WTC11 (cell line): Measurements from ENCODE around the gene CALML3. TPM values are rescaled to one million over a fixed set of nuclear protein-coding genes. Genes with fewer than 3 reads are reported as not detected.

Source experiments
- ATAC-seq: fragments of 200-7000 bp; cut with Tn5 transposase; 2 replicates; pipeline ENCODE4 v1.10.0; 2021; ENCODE audit warnings: mild to moderate bottlenecking, moderate library complexity
- CTCF ChIA-PET: fragments of 300-600 bp; sonication (Branson Sonifier 250); formaldehyde crosslinking; loops from one replicate; lab custom pipeline; 2021; ENCODE audit warnings: antibody characterized with exemption; lab: Charles Lee
- POLR2A ChIA-PET: fragments of 350-600 bp; sonication (Branson Sonifier 250); formaldehyde crosslinking; loops from one replicate; lab custom pipeline; 2021; ENCODE audit warnings: antibody characterized with exemption; lab: Charles Lee
- DNase-seq: peaks from one replicate; pipeline ENCODE4 v3.0.0; 2021; ENCODE audit warnings: low spot score
- H3K27ac Mint-ChIP-seq: 2 replicates; pipeline ENCODE4 v1.8.0; 2021; ENCODE audit warnings: mixed read lengths
- H3K27me3 Mint-ChIP-seq: 2 replicates; pipeline ENCODE4 v1.8.0; 2021; ENCODE audit warnings: low read depth, mild to moderate bottlenecking, moderate library complexity, mixed read lengths
- H3K36me3 Mint-ChIP-seq: 2 replicates; pipeline ENCODE4 v1.8.0; 2021; ENCODE audit warnings: mixed read lengths
- H3K4me1 Mint-ChIP-seq: 2 replicates; pipeline ENCODE4 v1.8.0; 2022; ENCODE audit warnings: mixed read lengths
- H3K4me3 Mint-ChIP-seq: 2 replicates; pipeline ENCODE4 v1.8.0; 2021; ENCODE audit warnings: mild to moderate bottlenecking, moderate library complexity, mixed read lengths
- H3K9me3 Mint-ChIP-seq: 2 replicates; pipeline ENCODE4 v1.8.0; 2021; ENCODE audit warnings: mixed read lengths
- EMX1 ChIP-seq: fragments of 250-450 bp; sonication (Bioruptor Pico); IDR thresholded peaks from 2 replicates; pipeline ENCODE4 v1.8.0; 2021; ENCODE audit warnings: mild to moderate bottlenecking
- ESRRA ChIP-seq: sonication (generic); formaldehyde crosslinking; IDR thresholded peaks from 2 replicates; pipeline ENCODE4 v1.8.1; 2022; ENCODE audit warnings: mild to moderate bottlenecking, missing genetic modification reagents, borderline replicate concordance
- ETV6 ChIP-seq: sonication (generic); formaldehyde crosslinking; IDR thresholded peaks from 2 replicates; pipeline ENCODE4 v1.8.1; 2022; ENCODE audit warnings: mild to moderate bottlenecking, missing genetic modification reagents
- HMGXB4 ChIP-seq: sonication (generic); formaldehyde crosslinking; IDR thresholded peaks from 2 replicates; pipeline ENCODE4 v1.8.1; 2023; ENCODE audit warnings: mild to moderate bottlenecking, moderate library complexity, missing genetic modification reagents
- IRF2 ChIP-seq: sonication (generic); formaldehyde crosslinking; IDR thresholded peaks from 2 replicates; pipeline ENCODE4 v1.8.0; 2022; ENCODE audit warnings: low read depth, missing genetic modification reagents, borderline replicate concordance
- KAT7 ChIP-seq: sonication (generic); formaldehyde crosslinking; IDR thresholded peaks from 2 replicates; pipeline ENCODE4 v1.8.1; 2023; ENCODE audit warnings: missing genetic modification reagents, mild to moderate bottlenecking, borderline replicate concordance
- MXD4 ChIP-seq: fragments of 250-450 bp; sonication (Bioruptor Pico); IDR thresholded peaks from 2 replicates; pipeline ENCODE4 v1.8.0; 2021; ENCODE audit warnings: mild to moderate bottlenecking, moderate library complexity, borderline replicate concordance
- MYBL2 ChIP-seq: sonication (generic); formaldehyde crosslinking; IDR thresholded peaks from 2 replicates; pipeline ENCODE4 v1.8.1; 2023; ENCODE audit warnings: mild to moderate bottlenecking, moderate library complexity, missing genetic modification reagents
- NFYB ChIP-seq: sonication (generic); formaldehyde crosslinking; conservative IDR thresholded peaks from 2 replicates; pipeline ENCODE4 v1.8.0; 2022; ENCODE audit warnings: low read depth, missing genetic modification reagents
- NR1H2 ChIP-seq: sonication (generic); formaldehyde crosslinking; IDR thresholded peaks from 2 replicates; pipeline ENCODE4 v1.9.0; 2021; ENCODE audit warnings: mild to moderate bottlenecking, moderate library complexity, missing genetic modification reagents
- RORB ChIP-seq: fragments of 250-450 bp; sonication (Bioruptor Pico); IDR thresholded peaks from 2 replicates; pipeline ENCODE4 v1.9.0; 2021; ENCODE audit warnings: mild to moderate bottlenecking
- SP1 ChIP-seq: sonication (generic); formaldehyde crosslinking; conservative IDR thresholded peaks from 2 replicates; pipeline ENCODE4 v1.8.1; 2022; ENCODE audit warnings: missing genetic modification reagents
- TCF7 ChIP-seq: sonication (generic); formaldehyde crosslinking; IDR thresholded peaks from 2 replicates; pipeline ENCODE4 v1.8.0; 2022; ENCODE audit warnings: mild to moderate bottlenecking, low read depth, missing genetic modification reagents, moderate library complexity
- TEAD4 ChIP-seq: sonication (generic); formaldehyde crosslinking; IDR thresholded peaks from 2 replicates; pipeline ENCODE4 v1.8.0; 2022; ENCODE audit warnings: mild to moderate bottlenecking, missing genetic modification reagents
- ZBTB43 ChIP-seq: sonication (generic); formaldehyde crosslinking; IDR thresholded peaks from 2 replicates; pipeline ENCODE4 v1.8.1; 2023; ENCODE audit warnings: mild to moderate bottlenecking, missing genetic modification reagents
- ZNF423 ChIP-seq: fragments of 250-450 bp; sonication (Bioruptor Pico); IDR thresholded peaks from 2 replicates; pipeline ENCODE4 v2.1.2; 2022; ENCODE audit warnings: mild to moderate bottlenecking, moderate library complexity
- total RNA-seq: library from RNA; stranded (reverse); gene quantifications from 3 replicates; pipeline ENCODE4 v1.2.3, GENCODE V29; 2021
- TF ChIP-seq, protein P1 (sequence below): sonication (generic); formaldehyde crosslinking; IDR thresholded peaks from 2 replicates; pipeline ENCODE4 v1.8.1; 2022; ENCODE audit warnings: mild to moderate bottlenecking, moderate library complexity, missing genetic modification reagents
- TF ChIP-seq, protein P2 (sequence below): fragments of 250-450 bp; sonication (Bioruptor Pico); IDR thresholded peaks from 2 replicates; pipeline ENCODE4 v1.9.0; 2021; ENCODE audit warnings: mild to moderate bottlenecking
- TF ChIP-seq, protein P3 (sequence below): sonication (generic); formaldehyde crosslinking; conservative IDR thresholded peaks from 2 replicates; pipeline ENCODE4 v1.8.1; 2023; ENCODE audit warnings: mild to moderate bottlenecking, low read depth, missing genetic modification reagents, moderate library complexity
- TF ChIP-seq, protein P4 (sequence below): sonication (generic); formaldehyde crosslinking; IDR thresholded peaks from 2 replicates; pipeline ENCODE4 v1.8.1; 2022; ENCODE audit warnings: low read depth, mild to moderate bottlenecking, moderate library complexity, missing genetic modification reagents, borderline replicate concordance

CALML3 gene
- total RNA-seq, 1 experiment from 2014 or later, result not detected

DNA sequence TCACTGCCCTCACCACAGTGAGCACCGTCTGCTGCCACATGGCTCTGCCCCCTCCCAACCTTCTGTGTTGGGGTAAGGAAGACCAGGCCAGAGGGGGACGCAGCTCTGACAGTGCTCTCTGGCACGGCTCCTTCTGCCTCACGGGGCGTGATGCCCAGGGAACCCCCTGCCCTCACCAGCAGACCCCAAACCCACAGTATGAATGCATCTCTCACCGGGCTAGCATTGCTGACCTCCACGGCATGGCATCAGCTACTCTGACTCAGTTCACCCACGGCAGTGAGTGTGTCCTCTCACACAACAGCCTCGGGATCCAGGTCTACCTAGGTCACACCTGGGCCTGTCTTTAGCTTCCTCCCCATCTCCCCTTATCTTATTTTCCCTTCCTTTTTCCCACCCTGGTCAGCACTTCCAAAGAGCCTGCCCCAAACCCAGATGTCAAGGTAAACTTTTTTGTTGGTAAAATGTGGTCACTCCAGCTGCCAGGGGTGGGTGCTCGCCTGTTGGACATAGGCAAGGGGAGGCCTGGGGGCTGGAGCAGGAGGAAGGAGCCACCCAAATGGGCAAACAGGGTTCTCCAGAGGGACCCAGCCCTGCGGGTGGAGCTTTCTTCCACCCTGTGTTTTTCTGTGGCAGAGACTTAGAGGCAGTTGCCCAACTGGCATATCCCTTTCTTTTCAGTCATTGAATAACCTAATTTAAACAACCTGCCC lies 4.4 kb downstream of the CALML3 start:
- Mint-ChIP-seq H3K4me1 (peaks cover 15% of the 10 kb centered on the region), H3K27ac (no peak overlapping the region), H3K9me3 (peaks cover 9% of the 10 kb centered on the region), H3K27me3 (no peaks in the 10 kb centered on the region; the same call in 1 of the 2 replicates), H3K36me3 (no peaks in the 10 kb centered on the region), H3K4me3 (no peak overlapping the region)
- TF ChIP-seq ZNF423, result no peak
- no peak for TF ChIP-seq NR1H2 (CRISPR knock-in tag)
- no peak for TF ChIP-seq TCF7 (CRISPR knock-in tag)
- TF ChIP-seq TEAD4 (CRISPR knock-in tag), result no peak
- TF ChIP-seq, protein P1, sequence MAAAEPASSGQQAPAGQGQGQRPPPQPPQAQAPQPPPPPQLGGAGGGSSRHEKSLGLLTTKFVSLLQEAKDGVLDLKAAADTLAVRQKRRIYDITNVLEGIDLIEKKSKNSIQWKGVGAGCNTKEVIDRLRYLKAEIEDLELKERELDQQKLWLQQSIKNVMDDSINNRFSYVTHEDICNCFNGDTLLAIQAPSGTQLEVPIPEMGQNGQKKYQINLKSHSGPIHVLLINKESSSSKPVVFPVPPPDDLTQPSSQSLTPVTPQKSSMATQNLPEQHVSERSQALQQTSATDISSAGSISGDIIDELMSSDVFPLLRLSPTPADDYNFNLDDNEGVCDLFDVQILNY (CRISPR knock-in tag), result no peak
- TF ChIP-seq, protein P2, sequence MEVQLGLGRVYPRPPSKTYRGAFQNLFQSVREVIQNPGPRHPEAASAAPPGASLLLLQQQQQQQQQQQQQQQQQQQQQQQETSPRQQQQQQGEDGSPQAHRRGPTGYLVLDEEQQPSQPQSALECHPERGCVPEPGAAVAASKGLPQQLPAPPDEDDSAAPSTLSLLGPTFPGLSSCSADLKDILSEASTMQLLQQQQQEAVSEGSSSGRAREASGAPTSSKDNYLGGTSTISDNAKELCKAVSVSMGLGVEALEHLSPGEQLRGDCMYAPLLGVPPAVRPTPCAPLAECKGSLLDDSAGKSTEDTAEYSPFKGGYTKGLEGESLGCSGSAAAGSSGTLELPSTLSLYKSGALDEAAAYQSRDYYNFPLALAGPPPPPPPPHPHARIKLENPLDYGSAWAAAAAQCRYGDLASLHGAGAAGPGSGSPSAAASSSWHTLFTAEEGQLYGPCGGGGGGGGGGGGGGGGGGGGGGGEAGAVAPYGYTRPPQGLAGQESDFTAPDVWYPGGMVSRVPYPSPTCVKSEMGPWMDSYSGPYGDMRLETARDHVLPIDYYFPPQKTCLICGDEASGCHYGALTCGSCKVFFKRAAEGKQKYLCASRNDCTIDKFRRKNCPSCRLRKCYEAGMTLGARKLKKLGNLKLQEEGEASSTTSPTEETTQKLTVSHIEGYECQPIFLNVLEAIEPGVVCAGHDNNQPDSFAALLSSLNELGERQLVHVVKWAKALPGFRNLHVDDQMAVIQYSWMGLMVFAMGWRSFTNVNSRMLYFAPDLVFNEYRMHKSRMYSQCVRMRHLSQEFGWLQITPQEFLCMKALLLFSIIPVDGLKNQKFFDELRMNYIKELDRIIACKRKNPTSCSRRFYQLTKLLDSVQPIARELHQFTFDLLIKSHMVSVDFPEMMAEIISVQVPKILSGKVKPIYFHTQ (CRISPR knock-in tag), result no peak
- TF ChIP-seq, protein P3, sequence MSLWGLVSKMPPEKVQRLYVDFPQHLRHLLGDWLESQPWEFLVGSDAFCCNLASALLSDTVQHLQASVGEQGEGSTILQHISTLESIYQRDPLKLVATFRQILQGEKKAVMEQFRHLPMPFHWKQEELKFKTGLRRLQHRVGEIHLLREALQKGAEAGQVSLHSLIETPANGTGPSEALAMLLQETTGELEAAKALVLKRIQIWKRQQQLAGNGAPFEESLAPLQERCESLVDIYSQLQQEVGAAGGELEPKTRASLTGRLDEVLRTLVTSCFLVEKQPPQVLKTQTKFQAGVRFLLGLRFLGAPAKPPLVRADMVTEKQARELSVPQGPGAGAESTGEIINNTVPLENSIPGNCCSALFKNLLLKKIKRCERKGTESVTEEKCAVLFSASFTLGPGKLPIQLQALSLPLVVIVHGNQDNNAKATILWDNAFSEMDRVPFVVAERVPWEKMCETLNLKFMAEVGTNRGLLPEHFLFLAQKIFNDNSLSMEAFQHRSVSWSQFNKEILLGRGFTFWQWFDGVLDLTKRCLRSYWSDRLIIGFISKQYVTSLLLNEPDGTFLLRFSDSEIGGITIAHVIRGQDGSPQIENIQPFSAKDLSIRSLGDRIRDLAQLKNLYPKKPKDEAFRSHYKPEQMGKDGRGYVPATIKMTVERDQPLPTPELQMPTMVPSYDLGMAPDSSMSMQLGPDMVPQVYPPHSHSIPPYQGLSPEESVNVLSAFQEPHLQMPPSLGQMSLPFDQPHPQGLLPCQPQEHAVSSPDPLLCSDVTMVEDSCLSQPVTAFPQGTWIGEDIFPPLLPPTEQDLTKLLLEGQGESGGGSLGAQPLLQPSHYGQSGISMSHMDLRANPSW (CRISPR knock-in tag), result no peak
- TF ChIP-seq SP1 (CRISPR knock-in tag), result no peak
- TF ChIP-seq NFYB, result no peak
- TF ChIP-seq HMGXB4 (CRISPR knock-in tag), result no peak
- TF ChIP-seq, protein P4, sequence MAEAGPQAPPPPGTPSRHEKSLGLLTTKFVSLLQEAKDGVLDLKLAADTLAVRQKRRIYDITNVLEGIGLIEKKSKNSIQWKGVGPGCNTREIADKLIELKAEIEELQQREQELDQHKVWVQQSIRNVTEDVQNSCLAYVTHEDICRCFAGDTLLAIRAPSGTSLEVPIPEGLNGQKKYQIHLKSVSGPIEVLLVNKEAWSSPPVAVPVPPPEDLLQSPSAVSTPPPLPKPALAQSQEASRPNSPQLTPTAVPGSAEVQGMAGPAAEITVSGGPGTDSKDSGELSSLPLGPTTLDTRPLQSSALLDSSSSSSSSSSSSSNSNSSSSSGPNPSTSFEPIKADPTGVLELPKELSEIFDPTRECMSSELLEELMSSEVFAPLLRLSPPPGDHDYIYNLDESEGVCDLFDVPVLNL (CRISPR knock-in tag), result no peak
- no peak for TF ChIP-seq MXD4
- TF ChIP-seq EMX1, result no peak
- DNase-seq (no peak), ATAC-seq (no peak)
- ChIA-PET CTCF (no interaction called here), POLR2A (no interaction called here)

DNA sequence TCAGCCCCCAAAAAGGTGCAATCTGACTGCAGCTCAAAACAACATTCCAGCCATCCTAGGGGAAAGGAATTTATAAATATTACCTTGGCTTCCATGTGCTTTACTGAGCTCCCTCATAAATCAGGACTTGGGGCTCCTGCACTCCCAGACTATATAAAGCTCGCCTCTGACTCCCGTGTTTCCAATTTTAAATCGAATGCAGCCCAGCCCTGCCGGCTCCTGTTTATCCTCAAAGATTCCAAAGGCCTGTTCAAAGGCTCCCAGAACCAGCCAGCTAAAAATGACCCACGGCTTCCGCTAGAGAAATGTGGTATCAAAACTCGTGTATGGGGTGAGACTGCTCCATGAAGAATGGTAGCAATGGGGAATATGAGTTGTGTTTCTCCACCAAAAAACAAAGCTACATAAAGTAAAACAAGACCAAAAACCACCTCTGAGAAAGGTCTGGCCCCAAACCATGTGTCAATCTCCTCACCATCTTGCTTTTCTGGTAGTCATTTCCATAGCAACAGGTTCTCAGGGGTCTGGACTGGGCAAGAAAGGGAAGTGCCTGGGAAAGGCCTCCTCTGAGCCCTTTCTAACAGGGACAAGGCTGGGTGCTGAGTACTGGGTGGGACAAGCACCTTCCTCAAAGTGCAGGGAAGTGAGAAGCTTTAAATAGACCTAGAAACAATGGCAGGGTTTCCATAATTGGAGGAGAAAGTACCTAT lies 5.1 kb downstream of the CALML3 start:
- H3K36me3 Mint-ChIP-seq, result no peaks in the 10 kb centered on the region
- DNase-seq (no peak), ATAC-seq (no peak)
- H3K27me3 Mint-ChIP-seq, result no peaks in the 10 kb centered on the region; the same call in 1 of the 2 replicates
- H3K4me3 Mint-ChIP-seq, result no peak overlapping the region
- POLR2A ChIA-PET, result interaction anchor here (0.6 kb wide), 1 partner anchor 237 kb away, joined by 3 read pairs; no protein-coding TSS in a partner anchor
- no peak overlapping the region for H3K27ac Mint-ChIP-seq
- peaks cover 11% of the 10 kb centered on the region for H3K4me1 Mint-ChIP-seq
- peaks cover 9% of the 10 kb centered on the region for H3K9me3 Mint-ChIP-seq
- CTCF ChIA-PET, result interaction anchor here (0.7 kb wide), 1 partner anchor 88 kb away, joined by 3 read pairs; no protein-coding TSS in a partner anchor
- TF ChIP-seq KAT7 (CRISPR knock-in tag), result no peak
- no peak for TF ChIP-seq ZBTB43 (CRISPR knock-in tag)
- TF ChIP-seq ETV6 (CRISPR knock-in tag), result no peak
- TF ChIP-seq MYBL2 (CRISPR knock-in tag), result no peak
- no peak for TF ChIP-seq ESRRA
- no peak for TF ChIP-seq IRF2 (CRISPR knock-in tag)
- TF ChIP-seq, protein P2 (CRISPR knock-in tag), result no peak
- TF ChIP-seq RORB (CRISPR knock-in tag), result no peak
